Smooth muscle cell (in vitro differentiated cells): ENCODE data around the gene CSRP1. TPM values are rescaled to one million over a fixed set of nuclear protein-coding genes. Genes with fewer than 3 reads are reported as not detected.

Experiments
- DNase-seq: peaks from one replicate; lab custom pipeline; 2025; ENCODE audit not compliant: unreplicated experiment; lab: John Stamatoyannopoulos, UW
- H2AFZ ChIP-seq: fragments of 200-600 bp; sonication (generic); 2 replicates; pipeline ENCODE4 v1.6.0; 2016; ENCODE audit warnings: antibody characterized with exemption, low read depth, mild to moderate bottlenecking
- H3F3A ChIP-seq: fragments of 200-600 bp; sonication (generic); 2 replicates; pipeline ENCODE4 v1.6.0; 2017; ENCODE audit warnings: antibody characterized with exemption, low read depth
- H3K27ac ChIP-seq: fragments of 200-600 bp; sonication (generic); 2 replicates; pipeline ENCODE4 v1.5.1; 2016; ENCODE audit warnings: low read depth, mild to moderate bottlenecking
- H3K27me3 ChIP-seq: fragments of 200-600 bp; sonication (generic); 2 replicates; pipeline ENCODE4 v1.6.1; 2016; ENCODE audit warnings: low read depth, mild to moderate bottlenecking
- H3K36me3 ChIP-seq: fragments of 200-600 bp; sonication (generic); 2 replicates; pipeline ENCODE4 v1.5.1; 2016; ENCODE audit warnings: low read depth
- H3K4me1 ChIP-seq: fragments of 200-600 bp; sonication (generic); 2 replicates; pipeline ENCODE4 v1.5.1; 2016; ENCODE audit warnings: low read depth
- H3K4me2 ChIP-seq: fragments of 200-600 bp; sonication (generic); 2 replicates; pipeline ENCODE4 v1.6.0; 2016; ENCODE audit warnings: mild to moderate bottlenecking
- H3K4me3 ChIP-seq: fragments of 200-600 bp; sonication (generic); 2 replicates; pipeline ENCODE4 v1.5.1; 2016; ENCODE audit warnings: mild to moderate bottlenecking
- H3K79me2 ChIP-seq: fragments of 200-600 bp; sonication (generic); 2 replicates; pipeline ENCODE4 v1.6.0; 2016; ENCODE audit warnings: low read depth, mild to moderate bottlenecking
- H3K9ac ChIP-seq: fragments of 200-600 bp; sonication (generic); 2 replicates; pipeline ENCODE4 v1.6.0; 2016; ENCODE audit warnings: low read depth
- H3K9me3 ChIP-seq: fragments of 200-600 bp; sonication (generic); replicated peaks from 2 replicates; pipeline ENCODE4 v1.5.1; 2016; ENCODE audit warnings: low read depth
- H4K20me1 ChIP-seq: fragments of 200-600 bp; sonication (generic); 2 replicates; pipeline ENCODE4 v1.6.0; 2016; ENCODE audit warnings: low read depth
- CTCF ChIP-seq: fragments of 200-600 bp; sonication (generic); IDR thresholded peaks from 2 replicates; pipeline ENCODE4 v1.5.1; 2017; ENCODE audit warnings: borderline replicate concordance, mild to moderate bottlenecking, antibody characterized with exemption; ENCODE audit not compliant: insufficient read depth, poor library complexity, severe bottlenecking
- WGBS: methylation state at CpG from one replicate; pipeline ENCODE4 v1.1.7; 2016; ENCODE audit warnings: low lambda C conversion rate; 5-methylcytosine and 5-hydroxymethylcytosine counted together
- polyA plus RNA-seq: library from polyadenylated mRNA; unstranded; fragments of >200 nt; fragmentation: Nextera tagmentation; extraction: Ambion mirVana; gene quantifications from 2 replicates; pipeline ENCODE4 v1.2.1, GENCODE V29; 2016
- total RNA-seq: library from RNA; depleted of rRNA; stranded (reverse); fragments of >200 nt; gene quantifications from 2 replicates; pipeline ENCODE4 v1.2.3, GENCODE V29; 2014

Gene CSRP1
- total and polyA plus RNA-seq, 2 experiments from 2014 or later = 202 to 345 TPM

GRCh38 chr1:201503397-201504176, 3.3 kb downstream of the CSRP1 start:
- Histone ChIP-seq H3K9ac (peak overlapping the region; percentile 82), H3K4me3 (peak overlapping the region; percentile 60), H3K4me1 (peaks cover 46% of the 10 kb centered on the region), H3F3A (peaks cover 36% of the 10 kb centered on the region), H3K9me3 (no peaks in the 10 kb centered on the region), H3K4me2 (peak overlapping the region; percentile 81), H4K20me1 (peaks cover 23% of the 10 kb centered on the region), H2AFZ (no peak overlapping the region), H3K79me2 (peaks cover 67% of the 10 kb centered on the region), H3K36me3 (no peaks in the 10 kb centered on the region), H3K27ac (peak overlapping the region; percentile 98), H3K27me3 (no peaks in the 10 kb centered on the region)
- peak; percentile 34 for DNase-seq
- no peak for TF ChIP-seq CTCF
- 8% methylated on average over 13 of the region's 13 CpGs for WGBS

GRCh38 chr1:201502511-201502857, 4.4 kb downstream of the CSRP1 start:
- DNase-seq = no peak
- no peaks in the 10 kb centered on the region for H3K9me3 ChIP-seq
- no peak overlapping the region for H2AFZ ChIP-seq
- peaks cover 78% of the 10 kb centered on the region for H3K79me2 ChIP-seq
- peak overlapping the region; percentile 77 for H3K4me2 ChIP-seq
- no peak overlapping the region for H3K4me3 ChIP-seq
- TF ChIP-seq CTCF = no peak
- peaks cover 46% of the 10 kb centered on the region for H3K4me1 ChIP-seq
- peaks cover 34% of the 10 kb centered on the region for H4K20me1 ChIP-seq
- whole genome bisulfite sequencing = 90% methylated on average over 3 of the region's 3 CpGs
- peak overlapping the region; percentile 98 for H3K27ac ChIP-seq
- H3F3A ChIP-seq = peaks cover 33% of the 10 kb centered on the region
- no peaks in the 10 kb centered on the region for H3K36me3 ChIP-seq
- H3K27me3 ChIP-seq = no peaks in the 10 kb centered on the region
- H3K9ac ChIP-seq = peak overlapping the region; percentile 64

- DNase-seq = no peak
- H3F3A ChIP-seq = peaks cover 30% of the 10 kb centered on the region
- no peak overlapping the region for H2AFZ ChIP-seq
- WGBS = 84% methylated on average over 10 of the region's 10 CpGs
- no peak for TF ChIP-seq CTCF
- peaks cover 38% of the 10 kb centered on the region for H4K20me1 ChIP-seq
- no peaks in the 10 kb centered on the region for H3K27me3 ChIP-seq
- no peaks in the 10 kb centered on the region for H3K36me3 ChIP-seq
- peak overlapping the region; percentile 64 for H3K9ac ChIP-seq
- no peaks in the 10 kb centered on the region for H3K9me3 ChIP-seq
- peaks cover 46% of the 10 kb centered on the region for H3K4me1 ChIP-seq
- H3K4me3 ChIP-seq = no peak overlapping the region
- H3K27ac ChIP-seq = peak overlapping the region; percentile 98
- peaks cover 82% of the 10 kb centered on the region for H3K79me2 ChIP-seq
- H3K4me2 ChIP-seq = peak overlapping the region; percentile 77
These were observed 5.0 kb downstream of the CSRP1 start for GRCh38 chr1:201501812-201502510.
